ENCODE measurements around the gene ADAM12.

The ADAM12 gene

DNA sequence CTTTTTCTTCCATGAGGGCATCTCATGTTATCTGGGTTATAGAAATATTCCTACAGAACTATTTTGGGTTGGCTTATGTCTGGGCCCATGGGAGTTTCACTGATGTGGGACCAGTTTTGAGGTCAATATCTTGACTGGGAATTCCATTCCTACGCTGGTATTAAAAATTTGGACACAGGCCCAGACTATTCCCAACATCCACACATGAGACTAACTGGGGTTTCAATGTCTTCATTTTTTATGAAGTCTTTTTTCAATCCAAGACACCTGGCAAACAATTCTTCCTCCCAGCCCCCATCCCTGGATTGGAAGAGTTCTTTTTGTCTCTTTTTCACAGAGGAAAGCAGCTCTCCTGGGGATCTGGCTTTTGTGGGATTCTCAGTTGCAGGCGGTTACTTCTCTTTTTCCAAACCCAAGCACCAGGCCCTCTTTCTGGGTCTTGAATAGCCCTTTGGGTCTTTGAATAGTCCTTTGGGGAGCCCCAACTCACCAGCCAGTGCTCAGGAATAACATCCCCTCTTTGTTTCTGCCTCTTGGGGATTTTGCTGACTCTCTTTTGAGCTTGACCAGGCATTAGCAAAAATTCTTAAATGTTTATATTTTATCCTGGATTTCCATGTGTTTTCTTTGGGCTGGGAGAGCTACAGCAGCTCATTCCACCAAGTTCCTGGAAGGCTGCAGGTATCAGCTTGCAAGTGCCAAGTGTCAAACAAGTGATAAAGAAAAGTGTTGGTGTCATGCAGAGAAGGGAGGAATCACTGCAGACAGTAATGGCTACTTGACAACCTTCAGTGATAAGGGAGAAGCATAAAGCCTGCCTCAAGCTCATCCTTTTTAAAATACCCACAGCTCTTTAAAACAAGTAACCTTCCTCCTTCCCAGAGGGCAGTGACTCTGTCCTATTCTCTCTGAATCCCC is 234.3 kb downstream of the ADAM12 start:
- Mint-ChIP-seq H3K4me3 (no peak overlapping the region), H3K4me1 (peaks cover 42% of the 10 kb centered on the region), H3K27me3 (ENCODE audit: low read depth) (peaks cover 16% of the 10 kb centered on the region), H3K9me3 (peaks cover 25% of the 10 kb centered on the region), H3K27ac (peak overlapping the region; percentile 48 to 55 (median 48)), H3K36me3 (ENCODE audit: low read depth) (peaks cover 18% of the 10 kb centered on the region)
- TF ChIP-seq, protein P1, sequence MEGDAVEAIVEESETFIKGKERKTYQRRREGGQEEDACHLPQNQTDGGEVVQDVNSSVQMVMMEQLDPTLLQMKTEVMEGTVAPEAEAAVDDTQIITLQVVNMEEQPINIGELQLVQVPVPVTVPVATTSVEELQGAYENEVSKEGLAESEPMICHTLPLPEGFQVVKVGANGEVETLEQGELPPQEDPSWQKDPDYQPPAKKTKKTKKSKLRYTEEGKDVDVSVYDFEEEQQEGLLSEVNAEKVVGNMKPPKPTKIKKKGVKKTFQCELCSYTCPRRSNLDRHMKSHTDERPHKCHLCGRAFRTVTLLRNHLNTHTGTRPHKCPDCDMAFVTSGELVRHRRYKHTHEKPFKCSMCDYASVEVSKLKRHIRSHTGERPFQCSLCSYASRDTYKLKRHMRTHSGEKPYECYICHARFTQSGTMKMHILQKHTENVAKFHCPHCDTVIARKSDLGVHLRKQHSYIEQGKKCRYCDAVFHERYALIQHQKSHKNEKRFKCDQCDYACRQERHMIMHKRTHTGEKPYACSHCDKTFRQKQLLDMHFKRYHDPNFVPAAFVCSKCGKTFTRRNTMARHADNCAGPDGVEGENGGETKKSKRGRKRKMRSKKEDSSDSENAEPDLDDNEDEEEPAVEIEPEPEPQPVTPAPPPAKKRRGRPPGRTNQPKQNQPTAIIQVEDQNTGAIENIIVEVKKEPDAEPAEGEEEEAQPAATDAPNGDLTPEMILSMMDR (IDR thresholded peaks at IDR 0.05; ENCODE audit: unreplicated experiment in 3 of 3) = no peak

DNA sequence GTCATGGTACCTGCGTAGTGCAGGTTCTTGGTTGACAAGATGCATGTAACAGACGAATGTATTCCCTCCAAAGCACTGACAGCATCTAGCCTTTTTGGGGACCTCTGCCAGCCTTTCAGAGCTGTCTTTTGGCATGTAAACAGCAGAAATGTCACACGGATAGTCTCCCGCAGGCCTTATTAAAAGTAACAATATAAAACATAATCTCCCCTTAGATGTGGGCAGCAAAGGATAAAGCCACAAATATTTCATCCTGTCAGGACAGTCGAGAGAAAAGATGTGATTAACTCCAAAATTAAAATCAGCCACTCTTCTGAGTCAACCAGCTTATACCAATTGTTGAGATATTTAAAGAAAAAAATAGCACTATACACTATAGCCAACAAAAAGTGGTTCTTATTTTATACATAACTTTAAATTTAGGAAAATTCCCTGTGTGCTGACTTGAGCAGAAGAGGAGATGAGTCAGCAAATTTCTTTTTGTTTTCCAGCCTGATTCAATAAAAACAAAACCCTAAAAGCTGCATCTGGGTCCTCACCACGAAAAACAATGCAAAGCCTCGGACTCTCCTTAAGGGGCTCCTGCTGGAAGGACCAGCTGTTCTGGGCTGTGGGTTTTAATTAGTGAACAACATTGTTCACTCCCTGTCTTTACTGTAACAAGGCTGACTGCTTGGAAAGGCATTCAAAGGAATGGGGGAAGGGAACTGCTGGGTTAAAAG is 240.2 kb downstream of the ADAM12 start:
- Mint-ChIP-seq H3K36me3 (ENCODE audit: low read depth) (peaks cover 18% of the 10 kb centered on the region), H3K27me3 (ENCODE audit: low read depth) (no peaks in the 10 kb centered on the region), H3K4me3 (no peak overlapping the region), H3K9me3 (peaks cover 24% of the 10 kb centered on the region), H3K4me1 (peaks cover 4% of the 10 kb centered on the region), H3K27ac (no peak overlapping the region)
- TF ChIP-seq, protein P1 (IDR thresholded peaks at IDR 0.05; ENCODE audit: unreplicated experiment in 3 of 3) = no peak

DNA sequence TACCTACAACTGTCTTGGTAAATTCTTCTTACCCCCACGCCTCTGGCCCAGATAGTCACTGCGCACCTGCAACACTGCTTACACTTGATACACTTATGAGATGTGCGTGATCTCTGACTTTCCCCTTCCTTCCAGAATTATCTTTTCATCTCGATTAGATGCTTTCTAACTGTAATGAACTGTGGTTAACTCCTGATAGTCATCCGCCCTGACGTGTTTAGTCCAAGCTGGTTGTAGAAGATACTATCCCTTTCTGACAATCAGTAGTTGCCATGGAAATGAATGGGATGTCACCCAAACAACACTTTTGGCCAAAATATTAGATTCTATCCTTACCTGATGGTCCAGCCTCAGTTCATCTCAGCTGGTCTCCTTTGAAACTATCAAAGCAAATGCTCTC is 241.5 kb downstream of the ADAM12 start:
- no peak overlapping the region for H3K4me3 Mint-ChIP-seq
- TF ChIP-seq, protein P1 (IDR thresholded peaks at IDR 0.05; ENCODE audit: unreplicated experiment in 3 of 3) = no peak
- H3K9me3 Mint-ChIP-seq = peaks cover 20% of the 10 kb centered on the region
- peaks cover 4% of the 10 kb centered on the region for H3K4me1 Mint-ChIP-seq
- H3K27me3 Mint-ChIP-seq (ENCODE audit: low read depth) = no peaks in the 10 kb centered on the region
- no peak overlapping the region for H3K27ac Mint-ChIP-seq
- peaks cover 10% of the 10 kb centered on the region for H3K36me3 Mint-ChIP-seq (ENCODE audit: low read depth)

DNA sequence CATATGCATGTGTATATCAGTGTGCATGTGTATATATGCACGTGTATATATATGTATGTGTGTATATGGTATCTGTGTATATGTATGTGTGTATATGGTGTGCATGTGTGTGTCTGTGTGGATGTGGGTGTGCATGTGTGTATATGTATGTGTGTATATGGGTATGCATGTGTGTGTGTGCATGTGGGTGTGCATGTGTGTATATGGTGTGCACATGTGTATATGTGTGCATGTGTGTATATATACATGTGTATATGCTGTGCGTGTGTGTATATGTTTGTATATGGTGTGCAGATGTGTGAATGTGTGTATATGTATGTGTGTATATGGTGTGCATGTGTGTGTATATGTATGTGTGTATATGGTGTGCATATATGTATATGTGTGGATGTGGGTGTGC is 245.2 kb downstream of the ADAM12 start:
- Mint-ChIP-seq H3K27ac (peak overlapping the region in 1 of 3 experiments; percentile 17), H3K36me3 (ENCODE audit: low read depth) (peaks cover 3% of the 10 kb centered on the region), H3K9me3 (peaks cover 5% of the 10 kb centered on the region), H3K27me3 (ENCODE audit: low read depth) (no peaks in the 10 kb centered on the region), H3K4me3 (no peak overlapping the region), H3K4me1 (no peaks in the 10 kb centered on the region)
- TF ChIP-seq, protein P1 (IDR thresholded peaks at IDR 0.05; ENCODE audit: unreplicated experiment in 3 of 3) = no peak

DNA sequence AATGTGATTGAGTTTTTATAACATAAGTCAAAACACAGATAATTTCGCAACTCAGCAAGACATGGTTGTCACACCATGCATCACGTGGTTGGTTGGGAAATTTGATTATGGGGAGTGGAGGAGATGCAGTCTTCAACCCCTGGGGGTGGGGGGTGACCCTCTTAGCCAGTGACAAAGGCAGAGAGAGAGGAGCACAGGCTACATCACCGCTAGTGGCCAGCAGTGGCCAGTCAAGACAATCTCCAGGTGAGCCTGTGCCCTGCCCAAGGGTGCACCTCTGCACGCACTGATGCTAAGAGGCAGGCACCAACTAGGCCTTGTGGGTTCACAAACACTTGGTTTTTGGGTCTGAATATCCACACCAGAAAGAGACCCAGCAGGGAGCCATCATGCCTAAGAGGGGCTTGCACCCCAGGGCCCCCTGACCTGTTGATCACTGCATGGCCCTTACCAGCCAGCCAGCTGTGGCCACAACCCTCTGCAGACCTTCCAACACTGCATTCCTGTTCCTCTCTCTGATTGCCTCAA is 247.5 kb downstream of the ADAM12 start:
- Mint-ChIP-seq H3K9me3 (peaks cover 5% of the 10 kb centered on the region), H3K4me3 (no peak overlapping the region), H3K27me3 (ENCODE audit: low read depth) (no peaks in the 10 kb centered on the region), H3K27ac (peak overlapping the region in 1 of 3 experiments; percentile 23), H3K36me3 (ENCODE audit: low read depth) (peaks cover 3% of the 10 kb centered on the region), H3K4me1 (peaks cover 3% of the 10 kb centered on the region)
- TF ChIP-seq, protein P1 (IDR thresholded peaks at IDR 0.05; ENCODE audit: unreplicated experiment in 3 of 3) = no peak

Measured in nephron (organoid).